Astrocyte of the spinal cord (primary cell): ENCODE results near the gene DBT.
"Not testable (repeated sequence)": the region's sequence is repeated elsewhere in the genome, so short reads cannot be mapped to it uniquely, and the experiment has no call there.

ENCODE experiments used
- DNase-seq: peaks from one replicate; pipeline ENCODE4 v3.0.0; 2011; ENCODE audit warnings: low read depth, low spot score
- H3K4me3 ChIP-seq: 2 replicates; pipeline ENCODE4 v1.5.1; 2011; ENCODE audit warnings: low read depth, mild to moderate bottlenecking, low read length, moderate library complexity
- CTCF ChIP-seq: IDR thresholded peaks from 2 replicates; pipeline ENCODE4 v1.5.1; 2012; ENCODE audit warnings: low read depth, mild to moderate bottlenecking, low read length, inconsistent platforms
- in situ Hi-C: cut with HindIII; loops from 2 replicates; pipeline ENCODE4 v1.10.0; 2017; ENCODE audit warnings: low sequenced_read_pairs

Gene DBT

GRCh38 chr1:100222428-100222827, 27.2 kb downstream of the DBT start:
- no peak for DNase-seq
- in situ Hi-C loops: no loop called here
- H3K4me3 ChIP-seq: no peak overlapping the region
- no peak for TF ChIP-seq CTCF

- H3K4me3 ChIP-seq: no peak overlapping the region
- DNase-seq: no peak
- TF ChIP-seq CTCF: no peak
- in situ Hi-C loops: no loop called here
Observed at GRCh38 chr1:100219883-100220282, 29.8 kb downstream of the DBT start.

GRCh38 chr1:100219457-100219856, 30.2 kb downstream of the DBT start:
- no peak overlapping the region for H3K4me3 ChIP-seq
- no peak for TF ChIP-seq CTCF
- in situ Hi-C loops: no loop called here
- DNase-seq: no peak

GRCh38 chr1:100217834-100218233, 31.8 kb downstream of the DBT start:
- no peak overlapping the region for H3K4me3 ChIP-seq
- no peak for TF ChIP-seq CTCF
- in situ Hi-C loops: no loop called here
- DNase-seq: no peak

GRCh38 chr1:100215101-100215500, 34.5 kb downstream of the DBT start:
- no peak overlapping the region for H3K4me3 ChIP-seq
- no peak for TF ChIP-seq CTCF
- in situ Hi-C loops: no loop called here
- DNase-seq: no peak

GRCh38 chr1:100213141-100213540, 36.5 kb downstream of the DBT start:
- no peak overlapping the region for H3K4me3 ChIP-seq
- in situ Hi-C loops: no loop called here
- DNase-seq: no peak
- TF ChIP-seq CTCF: no peak

GRCh38 chr1:100206301-100206700, 43.3 kb downstream of the DBT start:
- H3K4me3 ChIP-seq: no peak overlapping the region
- no peak for DNase-seq
- no peak for TF ChIP-seq CTCF
- in situ Hi-C loops: no loop called here

GRCh38 chr1:100205593-100205992, 44.0 kb downstream of the DBT start:
- DNase-seq, in situ Hi-C loops, H3K4me3 ChIP-seq: not testable (repeated sequence)

- H3K4me3 ChIP-seq, DNase-seq, in situ Hi-C loops: not testable (repeated sequence)
Observed at GRCh38 chr1:100205103-100205502, 44.5 kb downstream of the DBT start.

GRCh38 chr1:100202703-100203102, 46.9 kb downstream of the DBT start:
- in situ Hi-C loops, H3K4me3 ChIP-seq, DNase-seq: not testable (repeated sequence)
